GM23338 (cell line): ENCODE measurements around the gene PTPN12. TPM values are rescaled to one million over a fixed set of nuclear protein-coding genes. Genes with fewer than 3 reads are reported as not detected.

Experiments used
- ATAC-seq: fragments of 200-7000 bp; cut with Tn5 transposase; 3 replicates; pipeline ENCODE4 v1.9.1; 2020
- DNase-seq: peaks from one replicate; pipeline ENCODE4 v3.0.0-alpha.2; 2015; ENCODE audit warnings: low spot score
- H2AFZ ChIP-seq: fragments of 200-600 bp; sonication (generic); 2 replicates; pipeline ENCODE4 v1.8.0; 2016; ENCODE audit warnings: antibody characterized with exemption, mild to moderate bottlenecking, moderate library complexity
- H3F3A ChIP-seq: fragments of 200-600 bp; sonication (generic); replicated peaks from 2 replicates; pipeline ENCODE4 v1.8.0; 2017; ENCODE audit warnings: antibody characterized with exemption, mixed run types, low read depth
- H3K27ac ChIP-seq: fragments of 200-600 bp; sonication (generic); 2 replicates; pipeline ENCODE4 v1.6.1; 2016; ENCODE audit warnings: low read depth
- H3K27me3 ChIP-seq: fragments of 200-600 bp; sonication (generic); 2 replicates; pipeline ENCODE4 v1.8.0; 2016; ENCODE audit warnings: mild to moderate bottlenecking, mixed run types, moderate library complexity; ENCODE audit not compliant: insufficient read depth
- H3K36me3 ChIP-seq: fragments of 200-600 bp; sonication (generic); 2 replicates; pipeline ENCODE4 v1.8.0; 2016; ENCODE audit warnings: mild to moderate bottlenecking; ENCODE audit not compliant: insufficient read depth
- H3K4me1 ChIP-seq: fragments of 200-600 bp; sonication (generic); 2 replicates; pipeline ENCODE4 v1.8.0; 2016; ENCODE audit warnings: mild to moderate bottlenecking, moderate library complexity; ENCODE audit not compliant: insufficient read depth
- H3K4me2 ChIP-seq: fragments of 200-600 bp; sonication (generic); 2 replicates; pipeline ENCODE4 v1.7.1; 2017; ENCODE audit warnings: mixed run types
- H3K4me3 ChIP-seq: fragments of 200-600 bp; sonication (generic); 2 replicates; pipeline ENCODE4 v1.6.1; 2016; ENCODE audit warnings: mixed run types
- H3K79me2 ChIP-seq: fragments of 200-600 bp; sonication (generic); replicated peaks from 2 replicates; pipeline ENCODE4 v1.8.0; 2017; ENCODE audit warnings: mild to moderate bottlenecking; ENCODE audit not compliant: insufficient read depth
- H3K9me2 ChIP-seq: fragments of 200-600 bp; sonication (generic); 2 replicates; pipeline ENCODE4 v1.8.0; 2017; ENCODE audit not compliant: insufficient read depth
- H4K20me1 ChIP-seq: fragments of 200-600 bp; sonication (generic); replicated peaks from 2 replicates; pipeline ENCODE4 v1.8.0; 2017; ENCODE audit warnings: mild to moderate bottlenecking; ENCODE audit not compliant: insufficient read depth
- H3K27ac Mint-ChIP-seq: 2 replicates; pipeline ENCODE4 v1.8.0; 2020; ENCODE audit warnings: inconsistent platforms, mild to moderate bottlenecking, moderate library complexity, mixed read lengths
- H3K27me3 Mint-ChIP-seq: 3 replicates; pipeline ENCODE4 v1.8.0; 2022; ENCODE audit warnings: low read depth, mild to moderate bottlenecking, moderate library complexity, mixed read lengths, inconsistent platforms; ENCODE audit not compliant: insufficient read depth, poor library complexity
- H3K36me3 Mint-ChIP-seq: 3 replicates; pipeline ENCODE4 v1.8.0; 2021; ENCODE audit warnings: low read depth, mild to moderate bottlenecking, inconsistent platforms, moderate library complexity, mixed read lengths
- H3K4me1 Mint-ChIP-seq: 3 replicates; pipeline ENCODE4 v1.8.0; 2020; ENCODE audit warnings: mild to moderate bottlenecking, inconsistent platforms, mixed read lengths
- H3K4me3 Mint-ChIP-seq: 3 replicates; pipeline ENCODE4 v1.8.0; 2021; ENCODE audit warnings: moderate library complexity, mild to moderate bottlenecking, inconsistent platforms, mixed read lengths
- H3K9me3 Mint-ChIP-seq: 3 replicates; pipeline ENCODE4 v1.8.0; 2020; ENCODE audit warnings: moderate library complexity, mild to moderate bottlenecking, inconsistent platforms, mixed read lengths
- CREB1 ChIP-seq: fragments of 250-450 bp; sonication (Bioruptor Pico); IDR thresholded peaks from 2 replicates; pipeline ENCODE4 v1.5.0; 2020; ENCODE audit warnings: low read depth, mild to moderate bottlenecking, moderate library complexity
- CTCF ChIP-seq, 2 experiments: fragments of 200-600 bp in 1 of 2; sonication (generic) in 1 of 2; conservative IDR thresholded peaks; 2 replicates each; pipeline versions ENCODE4 v1.5.1 to v1.6.1; 2016 to 2017; ENCODE audit warnings: antibody characterized with exemption in 2 of 2, low read depth in 2 of 2, mild to moderate bottlenecking in 2 of 2, moderate library complexity in 1 of 2
- JUNB ChIP-seq: IDR thresholded peaks from one replicate; pipeline ENCODE4 v1.6.1; 2016; ENCODE audit warnings: antibody characterized with exemption; ENCODE audit not compliant: unreplicated experiment
- NANOG ChIP-seq: IDR thresholded peaks from 2 replicates; pipeline ENCODE4 v1.6.1; 2016; ENCODE audit warnings: antibody characterized with exemption, borderline replicate concordance
- STAT1 ChIP-seq: IDR thresholded peaks from one replicate; pipeline ENCODE4 v1.6.1; 2016; ENCODE audit warnings: antibody characterized with exemption; ENCODE audit not compliant: unreplicated experiment
- ZNF331 ChIP-seq: fragments of 250-450 bp; sonication (Bioruptor Pico); IDR thresholded peaks from 2 replicates; pipeline ENCODE4 v1.5.0; 2020; ENCODE audit warnings: low read depth, mild to moderate bottlenecking, moderate library complexity
- polyA plus RNA-seq: library from polyadenylated mRNA; unstranded; fragments of >200 nt; fragmentation: Nextera tagmentation; extraction: Ambion mirVana; gene quantifications from 2 replicates; pipeline ENCODE4 v1.2.1, GENCODE V29; 2016
- total RNA-seq: library from RNA; depleted of rRNA; stranded (reverse); fragments of >200 nt; shearing (Covaris generic); gene quantifications from 2 replicates; pipeline ENCODE4 v1.2.3, GENCODE V29; 2014
- TF ChIP-seq, protein P1 (sequence below): IDR thresholded peaks from 2 replicates; pipeline ENCODE4 v1.6.1; 2016; ENCODE audit warnings: antibody characterized with exemption

Gene PTPN12
- total and polyA plus RNA-seq, 2 experiments from 2014 or later = 58.8 to 187 TPM

GRCh38 chr7:77543910-77544309 lies 6.8 kb downstream of the PTPN12 start:
- Histone ChIP-seq H3K4me3 (no peak overlapping the region), H3K79me2 (peaks cover 100% of the 10 kb centered on the region), H2AFZ (no peak overlapping the region), H3K4me1 (peaks cover 71% of the 10 kb centered on the region), H3K27ac (no peak overlapping the region), H3K9me2 (no peaks in the 10 kb centered on the region), H3K27me3 (no peaks in the 10 kb centered on the region), H3F3A (no peaks in the 10 kb centered on the region), H3K36me3 (no peaks in the 10 kb centered on the region), H4K20me1 (peaks cover 90% of the 10 kb centered on the region), H3K4me2 (0 out of 2 replicates have a peak overlapping the region, but pooled peaks have one; percentile 11)
- H3K36me3 Mint-ChIP-seq = peaks cover 12% of the 10 kb centered on the region; the same call in 2 of the 3 replicates
- H3K4me1 Mint-ChIP-seq = peaks cover 64% of the 10 kb centered on the region
- no peak overlapping the region for H3K4me3 Mint-ChIP-seq
- no peak overlapping the region for H3K27ac Mint-ChIP-seq
- no peak for DNase-seq
- ATAC-seq = no peak
- no peaks in the 10 kb centered on the region; the same call in 2 of the 3 replicates for H3K9me3 Mint-ChIP-seq
- H3K27me3 Mint-ChIP-seq = peaks cover 3% of the 10 kb centered on the region
- TF ChIP-seq CREB1 (CRISPR knock-in tag) (no peak), NANOG (no peak), CTCF (conservative IDR thresholded peaks at IDR 0.05; ENCODE audit: low read depth in 2 of 2) (no peak), JUNB (no peak), ZNF331 (CRISPR knock-in tag) (no peak)
- TF ChIP-seq, protein P1, sequence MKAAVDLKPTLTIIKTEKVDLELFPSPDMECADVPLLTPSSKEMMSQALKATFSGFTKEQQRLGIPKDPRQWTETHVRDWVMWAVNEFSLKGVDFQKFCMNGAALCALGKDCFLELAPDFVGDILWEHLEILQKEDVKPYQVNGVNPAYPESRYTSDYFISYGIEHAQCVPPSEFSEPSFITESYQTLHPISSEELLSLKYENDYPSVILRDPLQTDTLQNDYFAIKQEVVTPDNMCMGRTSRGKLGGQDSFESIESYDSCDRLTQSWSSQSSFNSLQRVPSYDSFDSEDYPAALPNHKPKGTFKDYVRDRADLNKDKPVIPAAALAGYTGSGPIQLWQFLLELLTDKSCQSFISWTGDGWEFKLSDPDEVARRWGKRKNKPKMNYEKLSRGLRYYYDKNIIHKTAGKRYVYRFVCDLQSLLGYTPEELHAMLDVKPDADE = no peak

DNA sequence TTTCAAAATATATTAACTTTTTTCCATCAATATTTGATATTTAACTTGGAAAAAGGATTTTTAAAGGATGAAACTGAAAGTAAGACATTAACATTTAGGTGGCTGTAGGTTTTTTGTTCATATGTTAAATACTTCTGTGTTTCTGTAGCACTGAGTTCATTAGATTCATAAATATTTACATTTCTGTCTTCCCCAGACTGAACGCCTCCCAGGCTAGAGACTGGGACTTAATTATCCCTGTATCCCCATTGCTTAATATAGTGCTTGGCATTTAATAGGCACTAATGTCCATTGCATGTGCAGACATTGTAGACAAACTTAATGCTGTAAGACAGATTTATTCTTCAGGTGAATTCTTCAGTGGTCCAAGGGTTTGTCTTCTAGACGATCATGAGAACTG lies 7.4 kb downstream of the PTPN12 start:
- H3K4me1 Mint-ChIP-seq = peaks cover 67% of the 10 kb centered on the region
- Histone ChIP-seq H2AFZ (no peak overlapping the region), H3K4me2 (0 out of 2 replicates have a peak overlapping the region, but pooled peaks have one; percentile 11), H3K79me2 (peaks cover 100% of the 10 kb centered on the region), H3F3A (no peaks in the 10 kb centered on the region), H3K4me1 (peaks cover 71% of the 10 kb centered on the region), H3K27me3 (no peaks in the 10 kb centered on the region), H3K4me3 (no peak overlapping the region; the same call in 1 of the 2 replicates), H3K36me3 (no peaks in the 10 kb centered on the region), H4K20me1 (peaks cover 92% of the 10 kb centered on the region), H3K9me2 (no peaks in the 10 kb centered on the region), H3K27ac (no peak overlapping the region)
- ATAC-seq = no peak
- peaks cover 12% of the 10 kb centered on the region; the same call in 2 of the 3 replicates for H3K36me3 Mint-ChIP-seq
- no peaks in the 10 kb centered on the region; the same call in 2 of the 3 replicates for H3K9me3 Mint-ChIP-seq
- no peak for TF ChIP-seq CTCF (conservative IDR thresholded peaks at IDR 0.05; ENCODE audit: low read depth in 2 of 2)
- TF ChIP-seq CREB1 (CRISPR knock-in tag) = no peak
- no peak for TF ChIP-seq STAT1
- TF ChIP-seq NANOG = no peak
- TF ChIP-seq, protein P1 = no peak
- DNase-seq = no peak
- H3K27me3 Mint-ChIP-seq = peaks cover 3% of the 10 kb centered on the region
- no peak overlapping the region for H3K4me3 Mint-ChIP-seq
- no peak overlapping the region for H3K27ac Mint-ChIP-seq
